ENCODE data around the gene RFC5. TPM values are rescaled to one million over a fixed set of nuclear protein-coding genes. Genes with fewer than 3 reads are reported as not detected.

Gene RFC5
- total and polyA plus RNA-seq, 2 of the 4 experiments (the other 2 are of a cell fraction), result 14.7 to 20.1 TPM

DNA sequence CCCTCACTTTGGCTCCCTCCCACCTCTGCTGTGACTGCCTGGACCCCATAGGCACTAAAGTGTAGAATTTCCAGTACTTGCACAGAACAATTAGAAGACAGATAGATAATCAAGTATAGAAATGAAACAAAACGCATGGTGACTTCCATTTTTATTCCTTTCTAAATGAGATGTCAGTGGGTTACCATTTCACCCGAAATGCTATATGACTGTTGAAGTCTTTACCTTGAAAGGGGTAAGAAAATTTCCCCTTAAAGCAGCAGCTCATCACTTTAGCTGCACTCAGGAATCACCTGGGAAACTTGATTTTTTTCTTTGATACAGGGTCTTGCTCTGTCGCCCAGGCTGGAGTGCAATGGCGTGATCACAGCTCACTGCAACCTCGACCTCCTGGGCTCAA, 35.2 kb upstream of the RFC5 start:
- H3K56ac ChIP-seq (ENCODE audit: extremely low read depth, insufficient read depth, low read length), result no peak overlapping the region
- H3K4ac ChIP-seq (ENCODE audit: low read depth, low read length), result no peak overlapping the region
- no peak overlapping the region for H2BK120ac ChIP-seq (ENCODE audit: low read depth, low read length)
- H3K27me3 ChIP-seq (ENCODE audit: control insufficient read depth, insufficient read depth, low read length), result no peaks in the 10 kb centered on the region
- no peak for DNase-seq
- H2BK5ac ChIP-seq (ENCODE audit: low read depth, low read length, poor library complexity, severe bottlenecking), result no peak overlapping the region
- no peak overlapping the region for H2BK20ac ChIP-seq (ENCODE audit: low read depth, low read length)
- H3K79me1 ChIP-seq (ENCODE audit: low read depth in 1 of 2, low read length in 2 of 2), result no peaks in the 10 kb centered on the region
- no peak overlapping the region for H4K5ac ChIP-seq (ENCODE audit: low read depth, low read length)
- intact Hi-C loops (cut with micrococcal nuclease) (no loop called here), dilution Hi-C loops (cut with HindIII; ENCODE audit: low sequenced_read_pairs, unreplicated experiment) (no loop called here), in situ Hi-C loops (cut with MboI; ENCODE audit: low sequenced_read_pairs) (no loop called here)
- no peaks in the 10 kb centered on the region for H4K20me1 ChIP-seq (ENCODE audit: insufficient read depth, low read length)
- no peaks in the 10 kb centered on the region for H3K4me1 ChIP-seq (ENCODE audit: control insufficient read depth, insufficient read depth, low read length)
- no peak for TF ChIP-seq ELK1 (IDR thresholded peaks at IDR 0.05; ENCODE audit: borderline replicate concordance, low read depth, low read length)
- no peak for TF ChIP-seq NFE2L2 (IDR thresholded peaks at IDR 0.05; ENCODE audit: low read depth, low read length)
- TF ChIP-seq POLR2A (IDR thresholded peaks at IDR 0.05; ENCODE audit: low read depth, low read length), result no peak
- no peak for TF ChIP-seq RAD21 (IDR thresholded peaks at IDR 0.05; ENCODE audit: low read length)
- TF ChIP-seq RCOR1 (IDR thresholded peaks at IDR 0.05; ENCODE audit: insufficient replicate concordance, low read length), result no peak
- no peak for TF ChIP-seq MXI1 (IDR thresholded peaks at IDR 0.05; ENCODE audit: borderline replicate concordance, low read depth, low read length)
- TF ChIP-seq CEBPB (IDR thresholded peaks at IDR 0.05; ENCODE audit: low read depth, low read length), result no peak
- TF ChIP-seq, protein P1, sequence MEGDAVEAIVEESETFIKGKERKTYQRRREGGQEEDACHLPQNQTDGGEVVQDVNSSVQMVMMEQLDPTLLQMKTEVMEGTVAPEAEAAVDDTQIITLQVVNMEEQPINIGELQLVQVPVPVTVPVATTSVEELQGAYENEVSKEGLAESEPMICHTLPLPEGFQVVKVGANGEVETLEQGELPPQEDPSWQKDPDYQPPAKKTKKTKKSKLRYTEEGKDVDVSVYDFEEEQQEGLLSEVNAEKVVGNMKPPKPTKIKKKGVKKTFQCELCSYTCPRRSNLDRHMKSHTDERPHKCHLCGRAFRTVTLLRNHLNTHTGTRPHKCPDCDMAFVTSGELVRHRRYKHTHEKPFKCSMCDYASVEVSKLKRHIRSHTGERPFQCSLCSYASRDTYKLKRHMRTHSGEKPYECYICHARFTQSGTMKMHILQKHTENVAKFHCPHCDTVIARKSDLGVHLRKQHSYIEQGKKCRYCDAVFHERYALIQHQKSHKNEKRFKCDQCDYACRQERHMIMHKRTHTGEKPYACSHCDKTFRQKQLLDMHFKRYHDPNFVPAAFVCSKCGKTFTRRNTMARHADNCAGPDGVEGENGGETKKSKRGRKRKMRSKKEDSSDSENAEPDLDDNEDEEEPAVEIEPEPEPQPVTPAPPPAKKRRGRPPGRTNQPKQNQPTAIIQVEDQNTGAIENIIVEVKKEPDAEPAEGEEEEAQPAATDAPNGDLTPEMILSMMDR (conservative IDR thresholded peaks at IDR 0.05; ENCODE audit: low read depth, low read length), result no peak
- TF ChIP-seq MAFK (IDR thresholded peaks at IDR 0.05; ENCODE audit: low read depth, low read length), result no peak
- no peak for TF ChIP-seq SMC3 (IDR thresholded peaks at IDR 0.05; ENCODE audit: low read depth, low read length)
- TF ChIP-seq FOS (IDR thresholded peaks at IDR 0.05; ENCODE audit: low read depth, low read length), result no peak
- TF ChIP-seq BHLHE40 (IDR thresholded peaks at IDR 0.05; ENCODE audit: low read depth, low read length), result no peak
- H3K27ac ChIP-seq (ENCODE audit: insufficient read depth, low read length), result no peak overlapping the region
- ATAC-seq (ENCODE audit: low read depth), result no peak
- no peaks in the 10 kb centered on the region for H3K36me3 ChIP-seq (ENCODE audit: control insufficient read depth, insufficient read depth, low read length)
- no peak overlapping the region for H4K91ac ChIP-seq (ENCODE audit: insufficient read depth, low read depth, low read length)
- H3K23ac ChIP-seq (ENCODE audit: low read depth, low read length), result no peak overlapping the region
- no CpG with 5 or more reads among the region's 5 CpGs for WGBS, 2 experiments (ENCODE audit: extremely low coverage in 2 of 2, insufficient read length in 1 of 2)
- no peak overlapping the region for H3K14ac ChIP-seq (replicated peaks; ENCODE audit: low read depth, low read length)
- H2AFZ ChIP-seq (replicated peaks; ENCODE audit: low read length, poor library complexity), result no peak overlapping the region
- H3K4me3 ChIP-seq (ENCODE audit: insufficient read depth, low read depth, low read length), result no peak overlapping the region
- no peak overlapping the region for H3K4me2 ChIP-seq (ENCODE audit: low read depth, low read length)
- POLR2A ChIA-PET (ENCODE audit: unreplicated experiment), result no interaction called here
- no peak overlapping the region for H3K9ac ChIP-seq (ENCODE audit: low read depth, low read length)
- H3K9me1 ChIP-seq (ENCODE audit: insufficient read depth, low read length), result no peaks in the 10 kb centered on the region
- H3K18ac ChIP-seq (ENCODE audit: low read depth, low read length), result no peak overlapping the region
- H4K8ac ChIP-seq (ENCODE audit: low read depth in 2 of 2, low read length in 2 of 2), result no peak overlapping the region
- no TSS peak for BruUV-seq (replicated peaks)
- H2AK5ac ChIP-seq (ENCODE audit: low read depth, low read length), result no peak overlapping the region
- H2BK15ac ChIP-seq (ENCODE audit: low read depth, low read length), result no peak overlapping the region
- H3K9me3 ChIP-seq (ENCODE audit: control insufficient read depth, insufficient read depth, low read length), result no peaks in the 10 kb centered on the region
- CTCF ChIA-PET, result interaction anchor here (0.6 kb wide), 1 partner anchor 366 kb away, joined by 3 read pairs; no protein-coding TSS in a partner anchor
- H2AK9ac ChIP-seq (replicated peaks; ENCODE audit: low read depth, low read length, poor library complexity), result no peak overlapping the region
